Adrenal gland (tissue), 5 donors: Measurements from ENCODE around the gene LPP.

Source experiments
- CTCF ChIP-seq, 6 experiments: fragments of 450-650 bp in 4 of 6; fragments of 200-600 bp in 2 of 6; sonication (generic) in 1 of 6; IDR thresholded peaks; 1 replicate in 5 of 6; 2 replicates in 1 of 6; pipeline versions ENCODE4 v1.5.1 to v1.8.0; 2016 to 2021; ENCODE audit warnings: antibody characterized with exemption in 6 of 6, mild to moderate bottlenecking in 2 of 6, moderate library complexity in 1 of 6
- POLR2A ChIP-seq, 2 donors: fragments of 450-650 bp; IDR thresholded peaks; one replicate each; pipeline ENCODE4 v1.6.1; 2017; ENCODE audit warnings: antibody characterized with exemption in 2 of 2, mild to moderate bottlenecking in 2 of 2, moderate library complexity in 1 of 2
- donor health status: DM: no; HTN: no; CAD: no.

- TF ChIP-seq CTCF (IDR thresholded peaks at IDR 0.05): no peak
- TF ChIP-seq POLR2A (IDR thresholded peaks at IDR 0.05): no peak
These were observed 6.8 kb downstream of the LPP start for GRCh38 chr3:188160751-188161150.
